OCI-LY3 (cell line): ENCODE results near the gene RYK.

Experiments used
- CTCF ChIP-seq: fragments of 200-600, 300-600 bp; sonication (generic); IDR thresholded peaks from 2 replicates; pipeline ENCODE4 v1.5.1; 2014; ENCODE audit warnings: antibody characterized with exemption, low read length, low read depth
- EZH2phosphoT487 ChIP-seq: fragments of 200-600 bp; shearing (Covaris generic); IDR thresholded peaks from 2 replicates; pipeline ENCODE4 v1.6.1; 2018; ENCODE audit warnings: antibody characterized with exemption, mixed run types, low read depth

GRCh38 chr3:134198414-134198813, 52.2 kb downstream of the RYK start:
- TF ChIP-seq EZH2phosphoT487, result no peak
- no peak for TF ChIP-seq CTCF
